ENCODE results near the gene STPG1. TPM values are rescaled to one million over a fixed set of nuclear protein-coding genes. Genes with fewer than 3 reads are reported as not detected.
"Not testable (repeated sequence)": the region's sequence is repeated elsewhere in the genome, so short reads cannot be mapped to it uniquely, and the experiment has no call there.

Gene STPG1
- polyA plus RNA-seq, 1 donor = 5.7 TPM

DNA sequence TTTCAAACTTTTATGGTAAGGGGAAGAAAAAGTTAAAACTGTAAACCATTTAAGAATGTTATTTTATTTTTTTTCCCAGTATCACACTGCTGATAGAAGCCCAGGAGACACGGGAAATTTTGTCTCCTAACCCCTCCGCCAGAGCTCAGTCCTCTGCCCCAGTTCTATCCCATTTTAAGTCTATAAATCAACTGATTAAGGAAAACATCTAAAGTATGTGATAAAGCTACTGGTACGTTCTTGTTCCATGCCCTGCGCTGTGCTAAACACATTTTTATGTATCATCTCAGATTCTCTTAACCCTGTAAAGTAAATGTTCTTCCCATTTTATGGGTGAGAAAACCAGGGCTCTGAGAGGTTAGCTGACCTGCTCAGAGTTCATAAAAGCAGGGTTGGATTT is 36.7 kb upstream of the STPG1 start:
- no peak overlapping the region for H3K4me3 ChIP-seq (ENCODE audit: low read length)
- no peaks in the 10 kb centered on the region for H3K4me1 ChIP-seq (ENCODE audit: control insufficient read depth, insufficient read depth, low read length)
- WGBS (ENCODE audit: insufficient coverage, low lambda C conversion rate) = no CpG with 5 or more reads among the region's 4 CpGs
- no peak for DNase-seq
- no peaks in the 10 kb centered on the region for H3K27me3 ChIP-seq (ENCODE audit: control insufficient read depth, insufficient read depth, low read length)
- no peaks in the 10 kb centered on the region for H3K9me3 ChIP-seq (ENCODE audit: control insufficient read depth, low read depth, low read length)
- H3K27ac ChIP-seq (ENCODE audit: low read length) = no peak overlapping the region
- peaks cover 54% of the 10 kb centered on the region for H3K36me3 ChIP-seq (ENCODE audit: control insufficient read depth, insufficient read depth, low read length)

GRCh38 chr1:24446446-24446845 is 32.9 kb upstream of the STPG1 start:
- not testable (repeated sequence) for H3K27ac ChIP-seq (ENCODE audit: low read length); H3K4me1 ChIP-seq (ENCODE audit: control insufficient read depth, insufficient read depth, low read length); H3K9me3 ChIP-seq (ENCODE audit: control insufficient read depth, low read depth, low read length); DNase-seq; H3K4me3 ChIP-seq (ENCODE audit: low read length); H3K27me3 ChIP-seq (ENCODE audit: control insufficient read depth, insufficient read depth, low read length)
- H3K36me3 ChIP-seq (ENCODE audit: control insufficient read depth, insufficient read depth, low read length) = peaks cover 38% of the 10 kb centered on the region
- 100% methylated on average over 2 of the region's 2 CpGs for whole genome bisulfite sequencing (ENCODE audit: insufficient coverage, low lambda C conversion rate)

DNA sequence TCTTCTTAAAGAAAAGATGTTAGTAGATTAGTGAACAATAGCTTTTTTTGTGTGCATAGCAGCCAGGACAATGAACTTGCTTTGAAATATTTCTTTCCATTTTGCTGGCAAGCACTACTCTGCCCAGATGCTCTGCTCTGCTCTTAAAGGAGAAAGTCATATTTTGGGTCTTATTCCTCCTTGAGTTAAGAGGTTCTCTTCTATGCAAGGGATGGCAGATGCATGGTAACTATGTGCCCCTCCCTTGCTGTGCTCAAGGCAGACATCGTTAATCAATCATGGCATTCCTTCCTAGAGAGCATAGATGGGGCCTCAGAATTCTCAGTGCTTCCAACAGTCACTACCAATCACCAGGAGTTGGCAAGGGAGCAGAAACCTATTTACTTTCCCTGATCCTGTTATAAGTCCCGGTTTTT is 29.7 kb upstream of the STPG1 start:
- Histone ChIP-seq H3K27ac (ENCODE audit: low read length) (no peak overlapping the region), H3K27me3 (ENCODE audit: control insufficient read depth, insufficient read depth, low read length) (no peaks in the 10 kb centered on the region), H3K4me1 (ENCODE audit: control insufficient read depth, insufficient read depth, low read length) (no peaks in the 10 kb centered on the region), H3K9me3 (ENCODE audit: control insufficient read depth, low read depth, low read length) (no peaks in the 10 kb centered on the region), H3K4me3 (ENCODE audit: low read length) (no peak overlapping the region), H3K36me3 (ENCODE audit: control insufficient read depth, insufficient read depth, low read length) (peaks cover 23% of the 10 kb centered on the region)
- no CpG with 5 or more reads among the region's 2 CpGs for WGBS (ENCODE audit: insufficient coverage, low lambda C conversion rate)
- no peak for DNase-seq

- H3K9me3 ChIP-seq (ENCODE audit: control insufficient read depth, low read depth, low read length) = no peaks in the 10 kb centered on the region
- H3K4me3 ChIP-seq (ENCODE audit: low read length) = no peak overlapping the region
- no peaks in the 10 kb centered on the region for H3K27me3 ChIP-seq (ENCODE audit: control insufficient read depth, insufficient read depth, low read length)
- peaks cover 23% of the 10 kb centered on the region for H3K36me3 ChIP-seq (ENCODE audit: control insufficient read depth, insufficient read depth, low read length)
- no peaks in the 10 kb centered on the region for H3K4me1 ChIP-seq (ENCODE audit: control insufficient read depth, insufficient read depth, low read length)
- no peak overlapping the region for H3K27ac ChIP-seq (ENCODE audit: low read length)
- DNase-seq = no peak
These were observed 29.2 kb upstream of the STPG1 start for GRCh38 chr1:24442764-24443163.

DNA sequence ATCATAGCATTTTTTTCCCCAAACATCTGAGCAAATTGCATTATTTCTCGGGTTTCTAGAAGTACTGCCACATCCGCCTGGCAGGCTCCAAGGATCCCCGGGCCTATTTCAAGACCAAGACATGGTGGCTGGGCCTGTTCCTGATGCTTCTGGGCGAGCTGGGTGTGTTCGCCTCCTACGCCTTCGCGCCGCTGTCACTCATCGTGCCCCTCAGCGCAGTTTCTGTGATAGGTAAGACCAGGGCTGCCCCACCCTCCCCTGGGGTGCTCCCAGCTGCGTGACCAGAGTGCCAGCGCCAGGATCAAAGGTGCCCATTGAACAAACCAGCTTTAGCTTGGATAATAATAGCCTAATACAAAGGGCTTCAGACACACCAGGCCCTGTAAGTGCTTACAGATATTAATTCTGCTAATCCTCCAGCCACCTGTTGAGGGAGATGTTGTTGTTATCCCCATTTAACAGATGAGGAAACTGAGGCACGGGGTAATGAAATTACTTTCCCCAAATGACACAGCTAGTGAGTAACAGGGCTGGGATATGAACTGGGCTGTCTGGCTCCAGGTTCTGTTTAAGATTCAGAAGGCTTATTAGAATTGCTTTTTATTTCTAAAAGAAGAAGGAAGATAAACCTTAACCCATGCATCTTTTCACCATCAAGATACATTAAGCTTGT is 28.6 kb upstream of the STPG1 start:
- Histone ChIP-seq H3K27ac (ENCODE audit: low read length) (no peak overlapping the region), H3K4me1 (ENCODE audit: control insufficient read depth, insufficient read depth, low read length) (no peaks in the 10 kb centered on the region), H3K4me3 (ENCODE audit: low read length) (no peak overlapping the region), H3K27me3 (ENCODE audit: control insufficient read depth, insufficient read depth, low read length) (no peaks in the 10 kb centered on the region), H3K36me3 (ENCODE audit: control insufficient read depth, insufficient read depth, low read length) (peaks cover 23% of the 10 kb centered on the region), H3K9me3 (ENCODE audit: control insufficient read depth, low read depth, low read length) (no peaks in the 10 kb centered on the region)
- no peak for DNase-seq
- WGBS (ENCODE audit: insufficient coverage, low lambda C conversion rate) = no CpG with 5 or more reads among the region's 14 CpGs

DNA sequence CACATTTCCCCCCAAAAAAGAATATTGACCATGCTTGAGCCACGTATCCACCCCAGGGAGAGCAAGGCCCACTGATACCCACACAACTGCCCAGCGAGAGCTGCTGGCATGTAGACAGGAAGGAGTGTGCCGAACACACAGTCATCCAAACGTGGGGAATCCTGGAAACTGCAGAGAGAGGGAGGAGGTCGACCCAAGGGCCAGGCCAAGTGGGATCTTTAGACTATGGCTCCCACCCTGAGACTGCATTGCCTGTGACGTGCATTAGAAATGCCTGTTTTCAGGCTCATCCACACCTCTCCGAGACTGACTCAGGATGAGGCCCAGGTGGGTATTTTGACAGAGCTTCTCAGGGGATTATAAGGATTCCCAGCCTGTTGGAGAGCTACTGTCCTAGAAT is 27.9 kb upstream of the STPG1 start:
- no CpG with 5 or more reads among the region's 7 CpGs for WGBS (ENCODE audit: insufficient coverage, low lambda C conversion rate)
- Histone ChIP-seq H3K4me1 (ENCODE audit: control insufficient read depth, insufficient read depth, low read length) (no peaks in the 10 kb centered on the region), H3K27ac (ENCODE audit: low read length) (no peak overlapping the region), H3K27me3 (ENCODE audit: control insufficient read depth, insufficient read depth, low read length) (no peaks in the 10 kb centered on the region), H3K9me3 (ENCODE audit: control insufficient read depth, low read depth, low read length) (no peaks in the 10 kb centered on the region), H3K4me3 (ENCODE audit: low read length) (no peak overlapping the region), H3K36me3 (ENCODE audit: control insufficient read depth, insufficient read depth, low read length) (peaks cover 18% of the 10 kb centered on the region)
- no peak for DNase-seq

- DNase-seq = no peak
- Histone ChIP-seq H3K27ac (ENCODE audit: low read length) (no peak overlapping the region), H3K36me3 (ENCODE audit: control insufficient read depth, insufficient read depth, low read length) (peaks cover 20% of the 10 kb centered on the region), H3K9me3 (ENCODE audit: control insufficient read depth, low read depth, low read length) (no peaks in the 10 kb centered on the region), H3K4me3 (ENCODE audit: low read length) (no peak overlapping the region), H3K27me3 (ENCODE audit: control insufficient read depth, insufficient read depth, low read length) (no peaks in the 10 kb centered on the region), H3K4me1 (ENCODE audit: control insufficient read depth, insufficient read depth, low read length) (no peaks in the 10 kb centered on the region)
- WGBS (ENCODE audit: insufficient coverage, low lambda C conversion rate) = no CpG with 5 or more reads among the region's 2 CpGs
These were observed 26.9 kb upstream of the STPG1 start for GRCh38 chr1:24440436-24440835.

GRCh38 chr1:24438423-24438901 is 24.9 kb upstream of the STPG1 start:
- DNase-seq = peak in 1 of 2 donors; percentile 32
- no peak overlapping the region for H3K4me3 ChIP-seq (ENCODE audit: low read length)
- H3K36me3 ChIP-seq (ENCODE audit: control insufficient read depth, insufficient read depth, low read length) = peaks cover 16% of the 10 kb centered on the region
- no CpG with 5 or more reads among the region's 9 CpGs for WGBS (ENCODE audit: insufficient coverage, low lambda C conversion rate)
- H3K27ac ChIP-seq (ENCODE audit: low read length) = no peak overlapping the region
- H3K9me3 ChIP-seq (ENCODE audit: control insufficient read depth, low read depth, low read length) = no peaks in the 10 kb centered on the region
- no peaks in the 10 kb centered on the region for H3K4me1 ChIP-seq (ENCODE audit: control insufficient read depth, insufficient read depth, low read length)
- H3K27me3 ChIP-seq (ENCODE audit: control insufficient read depth, insufficient read depth, low read length) = no peaks in the 10 kb centered on the region

GRCh38 chr1:24437631-24438396 is 24.2 kb upstream of the STPG1 start:
- no CpG with 5 or more reads among the region's 9 CpGs for WGBS (ENCODE audit: insufficient coverage, low lambda C conversion rate)
- Histone ChIP-seq H3K27me3 (ENCODE audit: control insufficient read depth, insufficient read depth, low read length) (no peaks in the 10 kb centered on the region), H3K36me3 (ENCODE audit: control insufficient read depth, insufficient read depth, low read length) (peaks cover 16% of the 10 kb centered on the region), H3K27ac (ENCODE audit: low read length) (no peak overlapping the region), H3K4me1 (ENCODE audit: control insufficient read depth, insufficient read depth, low read length) (no peaks in the 10 kb centered on the region), H3K4me3 (ENCODE audit: low read length) (no peak overlapping the region), H3K9me3 (ENCODE audit: control insufficient read depth, low read depth, low read length) (no peaks in the 10 kb centered on the region)
- no peak for DNase-seq

DNA sequence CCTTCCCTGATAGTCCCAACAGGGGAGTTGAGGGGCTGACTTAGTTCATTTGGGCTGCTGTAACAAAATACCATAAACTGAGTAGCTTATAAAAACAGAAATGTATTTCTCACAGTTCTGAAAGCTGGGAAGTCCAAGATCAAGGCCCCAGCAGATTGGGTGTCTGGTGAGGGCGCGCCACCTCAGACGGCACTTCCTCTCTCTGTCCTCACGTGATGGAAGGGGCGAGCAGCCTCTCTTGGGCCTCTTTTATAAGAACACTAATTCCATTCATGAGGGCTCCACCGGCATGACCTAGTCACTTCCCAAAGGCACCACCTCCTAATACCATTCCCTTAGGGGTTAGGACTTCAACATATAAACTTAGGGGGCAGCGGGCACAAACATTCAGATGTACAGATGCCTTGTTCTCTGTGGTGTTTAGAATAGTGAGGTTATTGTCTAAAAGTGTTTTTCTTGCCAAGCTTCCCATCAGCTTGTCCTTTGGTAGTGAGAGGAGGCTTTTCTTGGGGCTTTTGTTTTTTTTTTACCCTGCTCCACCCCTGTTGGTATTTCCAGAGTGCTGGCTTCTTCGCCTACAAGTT is 22.3 kb upstream of the STPG1 start:
- Histone ChIP-seq H3K27me3 (ENCODE audit: control insufficient read depth, insufficient read depth, low read length) (no peaks in the 10 kb centered on the region), H3K36me3 (ENCODE audit: control insufficient read depth, insufficient read depth, low read length) (peaks cover 5% of the 10 kb centered on the region), H3K27ac (ENCODE audit: low read length) (no peak overlapping the region), H3K4me3 (ENCODE audit: low read length) (no peak overlapping the region), H3K9me3 (ENCODE audit: control insufficient read depth, low read depth, low read length) (no peaks in the 10 kb centered on the region), H3K4me1 (ENCODE audit: control insufficient read depth, insufficient read depth, low read length) (no peaks in the 10 kb centered on the region)
- no CpG with 5 or more reads among the region's 8 CpGs for WGBS (ENCODE audit: insufficient coverage, low lambda C conversion rate)
- no peak for DNase-seq
